Endothelial cell of umbilical vein (primary cell): ENCODE results near the gene C14orf119. TPM values are rescaled to one million over a fixed set of nuclear protein-coding genes. Genes with fewer than 3 reads are reported as not detected.
"Not testable (repeated sequence)": the region's sequence is repeated elsewhere in the genome, so short reads cannot be mapped to it uniquely, and the experiment has no call there.

Source experiments
- BruUV-seq: library from RNA; stranded (reverse); fragments of 400-500 nt; replicated peaks from 2 replicates; lab custom pipeline; 2021; lab: Mats Ljungman, UMichigan
- CTCF ChIA-PET: fragments of 300-600, 350-600 bp; sonication (Branson Sonifier 250); formaldehyde crosslinking; loops from one replicate; lab custom pipeline; 2021; ENCODE audit warnings: antibody characterized with exemption, inconsistent platforms; lab: Charles Lee
- POLR2A ChIA-PET: fragments of 300-600, 350-600 bp; sonication (Branson Sonifier 250); formaldehyde crosslinking; loops from one replicate; lab custom pipeline; 2021; ENCODE audit warnings: antibody characterized with exemption, inconsistent platforms; lab: Charles Lee
- DNase-seq: peaks from one replicate; pipeline ENCODE4 v3.0.0-alpha.2; 2011; ENCODE audit warnings: low read depth, low spot score
- FAIRE-seq: peaks from 2 replicates; lab custom pipeline; 2011; peaks lifted over from hg19 to GRCh38; lab: Jason Lieb, UNC
- H2AFZ ChIP-seq: 2 replicates; pipeline ENCODE4 v1.6.0; 2012; ENCODE audit warnings: low read depth, low read length, control low read depth, inconsistent platforms
- H3K27ac ChIP-seq: 2 replicates; pipeline ENCODE4 v1.5.1; 2011; ENCODE audit warnings: low read depth, mild to moderate bottlenecking, control low read depth, low read length, moderate library complexity; ENCODE audit not compliant: insufficient read depth
- H3K27me3 ChIP-seq, 2 experiments: 2 replicates each; pipeline versions ENCODE4 v1.6.0 to v1.6.1; 2011; ENCODE audit warnings: low read length in 2 of 2, mixed read lengths in 1 of 2; ENCODE audit not compliant: control insufficient read depth in 2 of 2, insufficient read depth in 2 of 2
- H3K36me3 ChIP-seq, 2 experiments: 2 replicates in 1 of 2; 3 replicates in 1 of 2; pipeline ENCODE4 v1.5.1; 2011; ENCODE audit warnings: low read length in 2 of 2, mild to moderate bottlenecking in 1 of 2, moderate library complexity in 1 of 2; ENCODE audit not compliant: control insufficient read depth in 2 of 2, insufficient read depth in 2 of 2; ENCODE audit errors: extremely low read depth in 1 of 2
- H3K4me1 ChIP-seq: 3 replicates; pipeline ENCODE4 v1.5.1; 2011; ENCODE audit warnings: mild to moderate bottlenecking, low read length; ENCODE audit not compliant: control insufficient read depth, insufficient read depth; ENCODE audit errors: extremely low read depth
- H3K4me2 ChIP-seq: 2 replicates; pipeline ENCODE4 v1.6.1; 2011; ENCODE audit warnings: low read length, control low read depth, mixed read lengths; ENCODE audit not compliant: insufficient read depth
- H3K4me3 ChIP-seq, 3 experiments: fragments of 200-600 bp in 1 of 3; sonication (generic), shearing (Covaris generic) in 1 of 3; replicated peaks in 1 of 3; 2 replicates each; pipeline ENCODE4 v1.5.1; 2011 to 2016; ENCODE audit warnings: control low read depth in 3 of 3, low read length in 3 of 3, mild to moderate bottlenecking in 2 of 3, inconsistent platforms in 1 of 3, low read depth in 1 of 3, moderate library complexity in 1 of 3; ENCODE audit not compliant: insufficient read depth in 1 of 3
- H3K79me2 ChIP-seq: 2 replicates; pipeline ENCODE4 v1.6.0; 2012; ENCODE audit warnings: low read length, inconsistent platforms; ENCODE audit not compliant: control insufficient read depth, insufficient read depth
- H3K9ac ChIP-seq: replicated peaks from 2 replicates; pipeline ENCODE3; 2011; ENCODE audit warnings: low read length, control low read depth; ENCODE audit not compliant: insufficient read depth; ENCODE audit errors: extremely low read depth
- H3K9me1 ChIP-seq: replicated peaks from 3 replicates; pipeline ENCODE4 v1.6.0; 2011; ENCODE audit warnings: mild to moderate bottlenecking, low read length; ENCODE audit not compliant: control insufficient read depth, insufficient read depth; ENCODE audit errors: extremely low read depth
- H3K9me3 ChIP-seq: replicated peaks from 2 replicates; pipeline ENCODE4 v1.5.1; 2012; ENCODE audit warnings: low read length, inconsistent platforms; ENCODE audit not compliant: control insufficient read depth, insufficient read depth
- H4K20me1 ChIP-seq: replicated peaks from 2 replicates; pipeline ENCODE3; 2011; ENCODE audit warnings: mild to moderate bottlenecking, low read length; ENCODE audit not compliant: control insufficient read depth, insufficient read depth; ENCODE audit errors: extremely low read depth
- FOS ChIP-seq: IDR thresholded peaks from 2 replicates; pipeline ENCODE4 v1.6.1; 2011; ENCODE audit warnings: mild to moderate bottlenecking, low read length, moderate library complexity, borderline replicate concordance; ENCODE audit not compliant: insufficient read depth
- GATA2 ChIP-seq: IDR thresholded peaks from 2 replicates; pipeline ENCODE4 v1.7.0; 2011; ENCODE audit warnings: low read depth, mild to moderate bottlenecking, moderate library complexity, mixed read lengths, low read length; ENCODE audit not compliant: insufficient read length, insufficient read depth
- JUN ChIP-seq: IDR thresholded peaks from 2 replicates; pipeline ENCODE4 v1.6.1; 2011; ENCODE audit warnings: borderline replicate concordance, low read depth; ENCODE audit not compliant: insufficient read length, insufficient read depth
- dilution Hi-C: fragments of 300-500 bp; cut with MboI; formaldehyde crosslinking; loops from one replicate; pipeline ENCODE4 v1.15.0; 2019; ENCODE audit warnings: low sequenced_read_pairs; ENCODE audit not compliant: extremely low pct_ligation_motif_present
- intact Hi-C: fragments of 100-400 bp; cut with micrococcal nuclease; formaldehyde crosslinking; loops from one replicate; pipeline ENCODE4 v1.10.0; 2022
- polyA plus RNA-seq, 4 experiments: library from polyadenylated mRNA; depleted of rRNA in 3 of 4; stranded (reverse) in 3 of 4; unstranded in 1 of 4; fragments of >200 nt; gene quantifications; 2 replicates each; pipeline versions ENCODE4 v1.2.1 to v1.2.3, GENCODE V29; 2011 to 2012; ENCODE audit warnings: missing spikeins in 1 of 4
- total RNA-seq: library from RNA; stranded (reverse); gene quantifications from 2 replicates; pipeline ENCODE4 v1.2.3, GENCODE V29; 2021

Gene C14orf119
- total and polyA plus RNA-seq, 2 donors (not counting 3 experiments of a cell fraction or from before 2014, with no cell fraction given), result 58.3 to 60.5 TPM

- FAIRE-seq (no peak), DNase-seq (no peak)
- Histone ChIP-seq H3K4me1 (no peaks in the 10 kb centered on the region), H3K79me2 (no peaks in the 10 kb centered on the region), H3K9ac (no peak overlapping the region), H3K4me2 (no peak overlapping the region), H3K27ac (no peak overlapping the region), H2AFZ (no peak overlapping the region), H3K27me3 (peaks cover 9 to 10% of the 10 kb centered on the region in 2 experiments), H3K9me3 (no peaks in the 10 kb centered on the region), H3K9me1 (no peaks in the 10 kb centered on the region), H4K20me1 (no peaks in the 10 kb centered on the region), H3K4me3 (no peak overlapping the region), H3K36me3 (no peaks in the 10 kb centered on the region)
- dilution Hi-C loops, result no loop called here
- CTCF ChIA-PET, result interaction anchor here (0.8 to 2.2 kb wide), 6 partner anchors 12 to 120 kb away, joined by 3 to 18 read pairs (median 6); partner anchors contain the start of genes ACIN1 and C14orf119
- no TSS peak for BruUV-seq
- intact Hi-C loops, result loop anchor here (5.0 kb wide), 1 partner anchor 114 kb away; no protein-coding TSS in a partner anchor
- TF ChIP-seq JUN (no peak), GATA2 (no peak), FOS (no peak)
- POLR2A ChIA-PET, result no interaction called here
Measured at GRCh38 chr14:23106747-23107045, 11.4 kb downstream of the C14orf119 start.

DNA sequence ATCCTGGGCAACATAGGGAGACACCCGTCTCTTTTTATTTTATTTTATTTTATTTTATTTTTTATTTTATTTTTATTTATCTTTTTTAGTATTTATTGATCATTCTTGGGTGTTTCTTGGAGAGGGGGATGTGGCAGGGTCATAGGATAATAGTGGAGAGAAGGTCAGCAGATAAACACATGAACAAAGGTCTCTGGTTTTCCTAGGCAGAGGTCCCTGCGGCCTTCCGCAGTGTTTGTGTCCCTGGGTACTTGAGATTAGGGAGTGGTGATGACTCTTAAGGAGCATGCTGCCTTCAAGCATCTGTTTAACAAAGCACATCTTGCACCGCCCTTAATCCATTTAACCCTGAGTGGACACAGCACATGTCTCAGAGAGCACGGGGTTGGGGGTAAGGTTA is 12.3 kb downstream of the C14orf119 start:
- H3K9me3 ChIP-seq, POLR2A ChIA-PET, H3K4me1 ChIP-seq, H2AFZ ChIP-seq, H3K9me1 ChIP-seq, dilution Hi-C loops, H3K79me2 ChIP-seq, DNase-seq, H3K27ac ChIP-seq, BruUV-seq, H3K4me2 ChIP-seq, H3K36me3 ChIP-seq, H4K20me1 ChIP-seq, FAIRE-seq, H3K9ac ChIP-seq, H3K4me3 ChIP-seq: not testable (repeated sequence)
- peaks cover 9 to 10% of the 10 kb centered on the region in 2 experiments for H3K27me3 ChIP-seq
- intact Hi-C loops, result loop anchor here (5.0 kb wide), 1 partner anchor 115 kb away; no protein-coding TSS in a partner anchor
- CTCF ChIA-PET, result interaction anchor here (6.7 kb wide), 1 partner anchor 120 kb away, joined by 69 read pairs; no protein-coding TSS in a partner anchor

DNA sequence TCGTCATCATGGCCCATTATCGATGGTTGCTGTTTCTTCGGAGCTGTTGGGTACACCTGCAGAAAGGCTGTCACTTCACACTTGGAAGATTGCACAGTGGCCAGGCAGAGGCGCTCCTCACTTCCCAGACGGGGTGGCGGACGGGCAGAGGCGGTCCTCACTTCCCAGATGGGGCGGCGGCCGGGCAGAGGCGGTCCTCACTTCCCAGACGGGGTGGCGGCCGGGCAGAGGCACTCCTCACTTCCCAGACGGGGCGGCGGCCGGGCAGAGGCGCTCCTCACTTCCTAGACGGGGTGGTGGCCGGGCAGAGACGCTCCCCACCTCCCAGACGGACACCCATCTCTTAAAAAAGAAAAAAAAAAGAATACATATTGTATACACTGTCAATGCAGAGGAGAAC is 12.9 kb downstream of the C14orf119 start:
- BruUV-seq, H3K9me1 ChIP-seq: not testable (repeated sequence)

More for the DNA sequence above, 12.9 kb downstream of the C14orf119 start:
- H3K9ac ChIP-seq, H3K79me2 ChIP-seq, H3K4me1 ChIP-seq, FAIRE-seq, H3K4me3 ChIP-seq, H3K9me3 ChIP-seq, H4K20me1 ChIP-seq, POLR2A ChIA-PET, H3K27ac ChIP-seq, H3K36me3 ChIP-seq, H2AFZ ChIP-seq, dilution Hi-C loops, DNase-seq, H3K4me2 ChIP-seq: not testable (repeated sequence)
- peaks cover 9 to 10% of the 10 kb centered on the region in 2 experiments for H3K27me3 ChIP-seq
- intact Hi-C loops, result loop anchor here (5.0 kb wide), 1 partner anchor 116 kb away; no protein-coding TSS in a partner anchor
- CTCF ChIA-PET, result interaction anchor here (1.1 to 6.7 kb wide), 9 partner anchors 13 to 121 kb away, joined by 7 to 141 read pairs (median 16); partner anchors contain the start of genes ACIN1 and C14orf119
